Neural cell (in vitro differentiated cells): Measurements from ENCODE around the gene GRK7.

Experiments used
- CTCF ChIP-seq: fragments of 450-650 bp; IDR thresholded peaks from 2 replicates; pipeline ENCODE4 v1.5.1; 2014; ENCODE audit warnings: antibody characterized with exemption, mild to moderate bottlenecking, moderate library complexity; ENCODE audit not compliant: poor library complexity, severe bottlenecking
- EP300 ChIP-seq: fragments of 450-650 bp; conservative IDR thresholded peaks from 2 replicates; pipeline ENCODE4 v1.6.1; 2014; ENCODE audit warnings: antibody characterized with exemption, mild to moderate bottlenecking, moderate library complexity; ENCODE audit not compliant: poor library complexity, severe bottlenecking
- EZH2 ChIP-seq: fragments of 200-600, 300-800 bp; shearing (Covaris generic), sonication (generic); IDR thresholded peaks from 2 replicates; pipeline ENCODE4 v1.6.1; 2014; ENCODE audit warnings: antibody characterized with exemption, low read length, borderline replicate concordance, mild to moderate bottlenecking; ENCODE audit not compliant: insufficient read depth, poor library complexity, severe bottlenecking

GRCh38 chr3:141784531-141784930, 21.3 kb downstream of the GRK7 start:
- no peak for TF ChIP-seq CTCF
- no peak for TF ChIP-seq EZH2
- no peak for TF ChIP-seq EP300
